Measurements from ENCODE around the gene LARP1. TPM values are rescaled to one million over a fixed set of nuclear protein-coding genes. Genes with fewer than 3 reads are reported as not detected.

The LARP1 gene
- total and polyA plus RNA-seq, 9 of the 15 experiments (the other 6 are each of a cell fraction or from before 2014, with no cell fraction given) = 22.6 to 300 (median 92.0) TPM

- no peak for TF ChIP-seq CTCF (IDR thresholded peaks at IDR 0.05 in 2 of 3, conservative IDR thresholded peaks at IDR 0.05 in 1 of 3; ENCODE audit: insufficient read depth in 2 of 3, low read depth in 1 of 3, low read length in 3 of 3)
- TF ChIP-seq, protein P1, sequence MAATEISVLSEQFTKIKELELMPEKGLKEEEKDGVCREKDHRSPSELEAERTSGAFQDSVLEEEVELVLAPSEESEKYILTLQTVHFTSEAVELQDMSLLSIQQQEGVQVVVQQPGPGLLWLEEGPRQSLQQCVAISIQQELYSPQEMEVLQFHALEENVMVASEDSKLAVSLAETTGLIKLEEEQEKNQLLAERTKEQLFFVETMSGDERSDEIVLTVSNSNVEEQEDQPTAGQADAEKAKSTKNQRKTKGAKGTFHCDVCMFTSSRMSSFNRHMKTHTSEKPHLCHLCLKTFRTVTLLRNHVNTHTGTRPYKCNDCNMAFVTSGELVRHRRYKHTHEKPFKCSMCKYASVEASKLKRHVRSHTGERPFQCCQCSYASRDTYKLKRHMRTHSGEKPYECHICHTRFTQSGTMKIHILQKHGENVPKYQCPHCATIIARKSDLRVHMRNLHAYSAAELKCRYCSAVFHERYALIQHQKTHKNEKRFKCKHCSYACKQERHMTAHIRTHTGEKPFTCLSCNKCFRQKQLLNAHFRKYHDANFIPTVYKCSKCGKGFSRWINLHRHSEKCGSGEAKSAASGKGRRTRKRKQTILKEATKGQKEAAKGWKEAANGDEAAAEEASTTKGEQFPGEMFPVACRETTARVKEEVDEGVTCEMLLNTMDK (IDR thresholded peaks at IDR 0.05; ENCODE audit: borderline replicate concordance, insufficient read depth, low read depth, low read length, poor library complexity, severe bottlenecking) = no peak
- no peak for TF ChIP-seq HMG20B (CRISPR knock-in tag; IDR thresholded peaks at IDR 0.05)
- no peak for TF ChIP-seq CREB3 (tag; conservative IDR thresholded peaks at IDR 0.05; ENCODE audit: low read depth)
- TF ChIP-seq GATAD2B (IDR thresholded peaks at IDR 0.05; ENCODE audit: borderline replicate concordance) = no peak
- no peak for TF ChIP-seq ZNF232 (CRISPR knock-in tag; IDR thresholded peaks at IDR 0.05)
- no peak for TF ChIP-seq FOXJ2 (tag; IDR thresholded peaks at IDR 0.05)
- no peak for TF ChIP-seq CSDE1 (IDR thresholded peaks at IDR 0.05)
- TF ChIP-seq, protein P2, sequence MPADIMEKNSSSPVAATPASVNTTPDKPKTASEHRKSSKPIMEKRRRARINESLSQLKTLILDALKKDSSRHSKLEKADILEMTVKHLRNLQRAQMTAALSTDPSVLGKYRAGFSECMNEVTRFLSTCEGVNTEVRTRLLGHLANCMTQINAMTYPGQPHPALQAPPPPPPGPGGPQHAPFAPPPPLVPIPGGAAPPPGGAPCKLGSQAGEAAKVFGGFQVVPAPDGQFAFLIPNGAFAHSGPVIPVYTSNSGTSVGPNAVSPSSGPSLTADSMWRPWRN (IDR thresholded peaks at IDR 0.05; ENCODE audit: low read depth) = no peak
- TF ChIP-seq, protein P3, sequence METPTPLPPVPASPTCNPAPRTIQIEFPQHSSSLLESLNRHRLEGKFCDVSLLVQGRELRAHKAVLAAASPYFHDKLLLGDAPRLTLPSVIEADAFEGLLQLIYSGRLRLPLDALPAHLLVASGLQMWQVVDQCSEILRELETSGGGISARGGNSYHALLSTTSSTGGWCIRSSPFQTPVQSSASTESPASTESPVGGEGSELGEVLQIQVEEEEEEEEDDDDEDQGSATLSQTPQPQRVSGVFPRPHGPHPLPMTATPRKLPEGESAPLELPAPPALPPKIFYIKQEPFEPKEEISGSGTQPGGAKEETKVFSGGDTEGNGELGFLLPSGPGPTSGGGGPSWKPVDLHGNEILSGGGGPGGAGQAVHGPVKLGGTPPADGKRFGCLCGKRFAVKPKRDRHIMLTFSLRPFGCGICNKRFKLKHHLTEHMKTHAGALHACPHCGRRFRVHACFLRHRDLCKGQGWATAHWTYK (CRISPR knock-in tag; IDR thresholded peaks at IDR 0.05) = no peak
- no peak for TF ChIP-seq RBM14 (IDR thresholded peaks at IDR 0.05; ENCODE audit: borderline replicate concordance, insufficient read depth, low read depth, low read length)
- TF ChIP-seq, protein P4, sequence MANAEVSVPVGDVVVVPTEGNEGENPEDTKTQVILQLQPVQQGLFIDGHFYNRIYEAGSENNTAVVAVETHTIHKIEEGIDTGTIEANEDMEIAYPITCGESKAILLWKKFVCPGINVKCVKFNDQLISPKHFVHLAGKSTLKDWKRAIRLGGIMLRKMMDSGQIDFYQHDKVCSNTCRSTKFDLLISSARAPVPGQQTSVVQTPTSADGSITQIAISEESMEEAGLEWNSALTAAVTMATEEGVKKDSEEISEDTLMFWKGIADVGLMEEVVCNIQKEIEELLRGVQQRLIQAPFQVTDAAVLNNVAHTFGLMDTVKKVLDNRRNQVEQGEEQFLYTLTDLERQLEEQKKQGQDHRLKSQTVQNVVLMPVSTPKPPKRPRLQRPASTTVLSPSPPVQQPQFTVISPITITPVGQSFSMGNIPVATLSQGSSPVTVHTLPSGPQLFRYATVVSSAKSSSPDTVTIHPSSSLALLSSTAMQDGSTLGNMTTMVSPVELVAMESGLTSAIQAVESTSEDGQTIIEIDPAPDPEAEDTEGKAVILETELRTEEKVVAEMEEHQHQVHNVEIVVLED (CRISPR knock-in tag; IDR thresholded peaks at IDR 0.05) = no peak
- no peak for TF ChIP-seq ADNP (tag; IDR thresholded peaks at IDR 0.05)
- no peak for TF ChIP-seq HLTF (IDR thresholded peaks at IDR 0.05)
- no peak for TF ChIP-seq PTRF (tag; IDR thresholded peaks at IDR 0.05)
- peak; percentile 56; the same call in 1 of the 2 replicates for TF ChIP-seq BHLHE40 (IDR thresholded peaks at IDR 0.05; ENCODE audit: low read length)
- TF ChIP-seq FOXA3 (CRISPR knock-in tag; conservative IDR thresholded peaks at IDR 0.05 in 1 of 2, IDR thresholded peaks at IDR 0.05 in 1 of 2) = 0 out of 4 replicates have a peak, but pooled peaks of 1 of the 2 experiments have one; percentile 36
- no peak for TF ChIP-seq ATF1 (CRISPR knock-in tag; IDR thresholded peaks at IDR 0.05)
- TF ChIP-seq ATF1 (tag; IDR thresholded peaks at IDR 0.05) = no peak
- no peak for TF ChIP-seq HNRNPLL (IDR thresholded peaks at IDR 0.05; ENCODE audit: low read depth, low read length, poor library complexity, severe bottlenecking)
- no peak for TF ChIP-seq PTTG1 (tag; IDR thresholded peaks at IDR 0.05; ENCODE audit: low read depth)
Measured at GRCh38 chr5:154743812-154744211, 11.4 kb upstream of the LARP1 start (continued).
